Sigmoid colon (tissue), 4 donors: ENCODE data around the gene IGF2BP3.

Experiments used
- CTCF ChIP-seq, 4 experiments: fragments of 450-650 bp in 3 of 4; fragments of 200-600 bp in 1 of 4; IDR thresholded peaks; one replicate each; pipeline ENCODE4 v1.5.1; 2016 to 2019; ENCODE audit warnings: antibody characterized with exemption in 4 of 4, mild to moderate bottlenecking in 3 of 4, moderate library complexity in 2 of 4
- EP300 ChIP-seq, 4 donors: sonication (generic); formaldehyde crosslinking; IDR thresholded peaks; one replicate each; pipeline ENCODE4 v1.6.1; 2017; ENCODE audit warnings: antibody characterized with exemption in 4 of 4
- POLR2A ChIP-seq, 2 donors: fragments of 450-650 bp; IDR thresholded peaks; one replicate each; pipeline ENCODE4 v1.6.1; 2016; ENCODE audit warnings: antibody characterized with exemption in 2 of 2, mild to moderate bottlenecking in 2 of 2, moderate library complexity in 2 of 2
- POLR2AphosphoS5 ChIP-seq, 4 donors: sonication (generic); formaldehyde crosslinking; IDR thresholded peaks; one replicate each; pipeline ENCODE4 v1.6.1; 2017; ENCODE audit warnings: antibody characterized with exemption in 4 of 4

DNA sequence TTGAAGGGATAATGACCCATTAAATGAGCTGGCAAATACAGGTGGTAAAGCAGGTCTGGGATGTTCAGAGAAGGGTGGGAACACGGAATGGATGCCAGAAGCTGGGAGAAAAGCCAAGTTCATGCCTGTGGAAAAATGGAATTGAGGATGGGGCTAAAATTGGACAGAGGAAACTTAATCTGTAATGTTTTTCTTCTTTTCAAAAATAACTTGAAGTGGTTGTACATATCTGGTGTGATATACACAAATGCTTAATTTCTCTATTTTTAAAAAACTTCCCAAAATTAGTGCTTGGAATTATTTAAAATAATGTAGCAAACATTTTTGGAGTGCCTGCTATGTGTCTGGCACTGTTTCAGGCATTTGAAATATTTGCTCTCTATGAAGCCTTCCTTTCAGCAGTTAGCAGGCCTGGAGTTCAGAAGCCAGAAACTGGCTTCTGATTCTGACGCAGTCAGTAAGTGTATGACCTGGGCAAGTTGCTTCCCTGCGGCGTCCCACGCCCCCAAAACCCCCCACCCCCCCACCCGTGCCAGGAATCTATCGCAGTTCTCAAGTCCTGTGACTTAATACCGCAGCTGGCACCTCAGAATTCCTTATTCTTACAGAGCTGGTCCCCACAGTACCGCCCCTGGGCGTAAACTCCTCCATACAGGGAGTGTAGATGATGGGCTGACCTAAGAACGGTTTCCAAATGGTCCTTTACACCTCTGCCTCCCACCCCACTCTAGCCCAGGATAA, 172.0 kb downstream of the IGF2BP3 start:
- TF ChIP-seq CTCF (IDR thresholded peaks at IDR 0.05) (no peak), POLR2A (IDR thresholded peaks at IDR 0.05) (no peak), POLR2AphosphoS5 (IDR thresholded peaks at IDR 0.05) (no peak), EP300 (IDR thresholded peaks at IDR 0.05) (no peak)
